ENCODE results near the gene ARHGAP44. TPM values are rescaled to one million over a fixed set of nuclear protein-coding genes. Genes with fewer than 3 reads are reported as not detected.

The ARHGAP44 gene
- total RNA-seq, 2 donors from 2014 or later, result 46.3 to 51.5 TPM

DNA sequence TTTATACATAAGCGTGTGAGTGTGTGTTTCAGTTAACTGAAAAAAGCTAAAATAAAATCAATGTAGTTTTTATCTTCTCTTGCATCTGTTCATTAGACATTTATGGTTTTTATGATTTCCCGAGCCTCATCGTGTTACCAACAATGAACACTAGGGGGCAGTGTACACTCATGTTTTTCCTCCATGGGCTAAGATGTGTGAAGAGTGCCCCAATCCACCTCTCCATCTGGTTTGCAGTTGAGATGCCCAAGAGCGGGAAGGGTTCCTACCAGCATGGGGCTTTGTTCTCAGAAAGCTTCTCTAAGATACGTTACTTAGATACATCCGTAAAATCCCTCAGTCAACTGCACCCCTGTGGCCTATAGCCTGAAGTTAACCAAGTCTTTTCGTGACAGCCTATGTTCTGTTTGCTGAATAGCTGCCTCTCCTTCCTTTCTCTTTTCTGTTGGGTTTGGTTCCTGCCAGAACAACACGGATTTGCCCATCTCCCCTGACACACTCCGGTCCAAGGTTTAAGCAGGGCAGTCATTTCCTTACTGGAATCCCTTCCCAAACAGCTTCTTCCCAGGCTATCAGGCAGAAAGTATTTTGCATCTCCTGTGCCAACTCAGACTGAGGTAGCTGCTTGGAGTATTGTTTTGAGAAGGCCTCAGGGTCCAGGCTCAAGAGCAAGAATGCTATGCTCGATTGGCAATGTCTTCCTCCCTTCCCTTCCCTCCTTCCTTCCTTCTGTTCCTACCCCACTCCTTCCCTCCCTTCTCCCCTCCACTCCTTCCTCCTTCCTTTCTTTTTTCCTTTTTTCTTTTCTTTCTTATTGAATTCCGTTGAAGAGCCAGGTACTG is 241.4 kb downstream of the ARHGAP44 start:
- TF ChIP-seq, protein P1, sequence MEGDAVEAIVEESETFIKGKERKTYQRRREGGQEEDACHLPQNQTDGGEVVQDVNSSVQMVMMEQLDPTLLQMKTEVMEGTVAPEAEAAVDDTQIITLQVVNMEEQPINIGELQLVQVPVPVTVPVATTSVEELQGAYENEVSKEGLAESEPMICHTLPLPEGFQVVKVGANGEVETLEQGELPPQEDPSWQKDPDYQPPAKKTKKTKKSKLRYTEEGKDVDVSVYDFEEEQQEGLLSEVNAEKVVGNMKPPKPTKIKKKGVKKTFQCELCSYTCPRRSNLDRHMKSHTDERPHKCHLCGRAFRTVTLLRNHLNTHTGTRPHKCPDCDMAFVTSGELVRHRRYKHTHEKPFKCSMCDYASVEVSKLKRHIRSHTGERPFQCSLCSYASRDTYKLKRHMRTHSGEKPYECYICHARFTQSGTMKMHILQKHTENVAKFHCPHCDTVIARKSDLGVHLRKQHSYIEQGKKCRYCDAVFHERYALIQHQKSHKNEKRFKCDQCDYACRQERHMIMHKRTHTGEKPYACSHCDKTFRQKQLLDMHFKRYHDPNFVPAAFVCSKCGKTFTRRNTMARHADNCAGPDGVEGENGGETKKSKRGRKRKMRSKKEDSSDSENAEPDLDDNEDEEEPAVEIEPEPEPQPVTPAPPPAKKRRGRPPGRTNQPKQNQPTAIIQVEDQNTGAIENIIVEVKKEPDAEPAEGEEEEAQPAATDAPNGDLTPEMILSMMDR (IDR thresholded peaks at IDR 0.05), result peak; percentile 84
- no peak overlapping the region for H3K27ac ChIP-seq
- H3K36me3 ChIP-seq, result no peaks in the 10 kb centered on the region
- no peaks in the 10 kb centered on the region for H3K9me3 ChIP-seq
- H3K9ac ChIP-seq (ENCODE audit: low read depth in 2 of 2, low read length in 2 of 2), result no peak overlapping the region
- no peaks in the 10 kb centered on the region for H3K4me1 ChIP-seq
- no peaks in the 10 kb centered on the region for H3K27me3 ChIP-seq
- intact Hi-C loops (cut with DNase I), result no loop called here
- no peak overlapping the region for H3K4me3 ChIP-seq
- peak; percentile 47 for DNase-seq

DNA sequence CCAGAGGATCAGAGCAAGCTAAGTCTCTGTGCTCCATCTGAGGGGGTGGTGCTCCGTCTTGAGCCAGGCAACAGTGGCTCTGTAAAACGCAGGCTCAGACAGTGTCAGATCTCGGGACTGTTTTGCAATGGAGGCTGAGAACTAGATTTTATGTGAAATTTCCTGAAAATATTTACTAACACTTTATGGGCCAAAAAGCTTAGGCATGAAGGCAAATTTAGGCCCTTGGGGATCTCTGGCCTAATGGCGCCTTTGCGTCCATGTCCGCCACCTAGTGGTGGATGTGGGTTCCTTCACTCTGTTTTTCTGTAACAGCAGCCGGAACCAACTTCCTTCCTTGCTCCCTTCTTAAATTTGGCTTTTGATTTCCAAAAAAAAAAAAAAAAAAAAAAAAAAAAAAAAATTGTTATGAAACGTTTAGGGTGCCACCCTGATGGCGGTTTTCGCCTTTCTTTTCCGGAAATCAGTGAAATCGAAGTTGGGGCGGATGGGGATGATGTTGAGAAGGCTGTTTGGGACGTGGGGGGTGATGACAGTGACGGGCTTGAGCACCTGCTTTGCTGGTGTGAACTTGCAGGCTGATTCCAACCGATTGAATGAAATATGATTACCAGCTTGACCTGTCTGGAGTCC is 242.5 kb downstream of the ARHGAP44 start:
- Histone ChIP-seq H3K9me3 (no peaks in the 10 kb centered on the region), H3K27ac (no peak overlapping the region), H3K36me3 (no peaks in the 10 kb centered on the region), H3K27me3 (no peaks in the 10 kb centered on the region), H3K9ac (ENCODE audit: low read depth in 2 of 2, low read length in 2 of 2) (no peak overlapping the region), H3K4me3 (no peak overlapping the region), H3K4me1 (no peaks in the 10 kb centered on the region)
- TF ChIP-seq, protein P1 (IDR thresholded peaks at IDR 0.05), result peak; percentile 76
- intact Hi-C loops (cut with DNase I), result no loop called here
- DNase-seq, result peak; percentile 47

DNA sequence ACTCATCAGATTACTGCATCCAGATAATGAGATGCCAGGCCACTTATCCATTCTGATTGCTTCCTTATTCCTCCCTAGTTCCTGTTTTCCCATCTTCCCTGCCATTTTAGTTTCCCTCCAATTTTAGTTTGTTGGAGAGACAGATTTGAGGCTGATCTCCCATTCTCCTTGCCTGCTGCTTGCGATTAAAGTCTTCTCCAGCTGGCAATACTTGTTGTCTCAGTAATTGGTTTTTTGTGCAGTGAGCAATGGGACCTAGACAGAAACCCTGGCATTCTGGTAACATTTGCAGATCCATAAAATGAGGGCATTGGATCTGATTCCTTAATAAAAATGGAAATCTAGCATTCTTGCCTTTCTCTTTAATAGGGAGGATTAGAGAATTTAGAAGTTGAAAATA is 246.1 kb downstream of the ARHGAP44 start:
- H3K9me3 ChIP-seq, result no peaks in the 10 kb centered on the region
- intact Hi-C loops (cut with DNase I), result no loop called here
- no peak for DNase-seq
- TF ChIP-seq, protein P1 (IDR thresholded peaks at IDR 0.05), result no peak
- H3K4me1 ChIP-seq, result no peaks in the 10 kb centered on the region
- H3K9ac ChIP-seq (ENCODE audit: low read depth in 2 of 2, low read length in 2 of 2), result no peak overlapping the region
- no peak overlapping the region for H3K27ac ChIP-seq
- H3K27me3 ChIP-seq, result no peaks in the 10 kb centered on the region
- H3K4me3 ChIP-seq, result no peak overlapping the region
- no peaks in the 10 kb centered on the region for H3K36me3 ChIP-seq

- intact Hi-C loops (cut with DNase I), result no loop called here
- no peaks in the 10 kb centered on the region for H3K27me3 ChIP-seq
- H3K27ac ChIP-seq, result no peak overlapping the region
- TF ChIP-seq, protein P1 (IDR thresholded peaks at IDR 0.05), result no peak
- no peaks in the 10 kb centered on the region for H3K9me3 ChIP-seq
- H3K9ac ChIP-seq (ENCODE audit: low read depth in 2 of 2, low read length in 2 of 2), result no peak overlapping the region
- no peak for DNase-seq
- no peaks in the 10 kb centered on the region for H3K4me1 ChIP-seq
- no peaks in the 10 kb centered on the region for H3K36me3 ChIP-seq
- no peak overlapping the region for H3K4me3 ChIP-seq
These were observed 247.5 kb downstream of the ARHGAP44 start for GRCh38 chr17:13036751-13037150.

- intact Hi-C loops (cut with DNase I), result no loop called here
- H3K4me3 ChIP-seq, result no peak overlapping the region
- H3K27ac ChIP-seq, result no peak overlapping the region
- H3K4me1 ChIP-seq, result no peaks in the 10 kb centered on the region
- DNase-seq, result no peak
- TF ChIP-seq, protein P1 (IDR thresholded peaks at IDR 0.05), result no peak
- H3K27me3 ChIP-seq, result no peaks in the 10 kb centered on the region
- no peak overlapping the region for H3K9ac ChIP-seq (ENCODE audit: low read depth in 2 of 2, low read length in 2 of 2)
- no peaks in the 10 kb centered on the region for H3K36me3 ChIP-seq
- H3K9me3 ChIP-seq, result no peaks in the 10 kb centered on the region
These were observed 249.8 kb downstream of the ARHGAP44 start for GRCh38 chr17:13038931-13039665.
